Kidney epithelial cell (primary cell): ENCODE measurements around the gene FLT4. TPM values are rescaled to one million over a fixed set of nuclear protein-coding genes. Genes with fewer than 3 reads are reported as not detected.

ENCODE experiments used
- DNase-seq: peaks from one replicate; pipeline ENCODE4 v3.0.0-alpha.2; 2010; ENCODE audit warnings: low read depth
- H3K27me3 ChIP-seq: 2 replicates; pipeline ENCODE4 v1.6.0; 2011; ENCODE audit warnings: low read length; ENCODE audit not compliant: control insufficient read depth, insufficient read depth
- H3K36me3 ChIP-seq: 2 replicates; pipeline ENCODE4 v1.5.1; 2011; ENCODE audit warnings: low read length; ENCODE audit not compliant: control insufficient read depth, insufficient read depth
- H3K4me3 ChIP-seq: 2 replicates; pipeline ENCODE4 v1.5.1; 2011; ENCODE audit warnings: low read depth, mild to moderate bottlenecking, control low read depth, low read length
- total RNA-seq: library from RNA; depleted of rRNA; stranded (reverse); fragments of >200 nt; gene quantifications from 2 replicates; pipeline ENCODE4 v1.2.3, GENCODE V29; 2015
- TF ChIP-seq, protein P1 (sequence below): IDR thresholded peaks from 2 replicates; pipeline ENCODE4 v1.5.1; 2011; ENCODE audit warnings: mild to moderate bottlenecking, moderate library complexity, low read length, control low read depth, inconsistent platforms; ENCODE audit not compliant: insufficient read depth, poor library complexity, severe bottlenecking

Gene FLT4
- total RNA-seq, 1 donor from 2014 or later, result 1.1 TPM

DNA sequence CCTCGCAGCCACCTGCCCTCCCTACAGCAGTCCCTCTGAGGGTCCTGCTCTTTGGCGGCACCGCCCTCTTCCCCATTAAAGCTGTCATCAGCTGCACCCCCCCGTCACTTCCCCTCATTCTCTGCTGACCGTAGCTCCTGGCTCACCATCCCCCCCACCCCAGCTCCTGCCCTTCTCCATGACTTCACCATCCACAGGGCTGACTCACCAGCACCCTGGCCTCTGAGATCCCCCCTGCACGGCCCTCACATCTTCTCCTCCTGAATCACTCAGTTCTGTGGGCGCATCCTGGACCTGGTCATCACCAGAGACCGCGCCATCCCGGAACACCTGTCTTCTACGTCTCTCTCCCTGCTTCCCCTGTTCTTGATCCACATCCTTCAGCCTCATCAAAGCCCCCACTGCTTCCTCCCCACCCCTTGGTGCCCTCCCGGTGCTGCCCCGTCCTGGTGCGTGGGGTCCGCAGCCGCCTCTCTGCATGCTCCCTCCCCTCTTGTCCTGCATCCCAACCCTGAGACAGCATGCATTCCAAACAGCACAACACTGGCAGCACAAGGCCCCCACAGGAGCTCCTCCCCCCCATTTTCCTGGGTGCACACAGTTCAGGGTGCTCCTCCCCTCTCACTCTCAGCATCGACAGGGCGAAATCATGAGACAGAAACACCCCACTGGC lies 12.9 kb downstream of the FLT4 start:
- Histone ChIP-seq H3K27me3 (peaks cover 2% of the 10 kb centered on the region), H3K36me3 (no peaks in the 10 kb centered on the region), H3K4me3 (no peak overlapping the region)
- DNase-seq, result peak; percentile 26
- TF ChIP-seq, protein P1, sequence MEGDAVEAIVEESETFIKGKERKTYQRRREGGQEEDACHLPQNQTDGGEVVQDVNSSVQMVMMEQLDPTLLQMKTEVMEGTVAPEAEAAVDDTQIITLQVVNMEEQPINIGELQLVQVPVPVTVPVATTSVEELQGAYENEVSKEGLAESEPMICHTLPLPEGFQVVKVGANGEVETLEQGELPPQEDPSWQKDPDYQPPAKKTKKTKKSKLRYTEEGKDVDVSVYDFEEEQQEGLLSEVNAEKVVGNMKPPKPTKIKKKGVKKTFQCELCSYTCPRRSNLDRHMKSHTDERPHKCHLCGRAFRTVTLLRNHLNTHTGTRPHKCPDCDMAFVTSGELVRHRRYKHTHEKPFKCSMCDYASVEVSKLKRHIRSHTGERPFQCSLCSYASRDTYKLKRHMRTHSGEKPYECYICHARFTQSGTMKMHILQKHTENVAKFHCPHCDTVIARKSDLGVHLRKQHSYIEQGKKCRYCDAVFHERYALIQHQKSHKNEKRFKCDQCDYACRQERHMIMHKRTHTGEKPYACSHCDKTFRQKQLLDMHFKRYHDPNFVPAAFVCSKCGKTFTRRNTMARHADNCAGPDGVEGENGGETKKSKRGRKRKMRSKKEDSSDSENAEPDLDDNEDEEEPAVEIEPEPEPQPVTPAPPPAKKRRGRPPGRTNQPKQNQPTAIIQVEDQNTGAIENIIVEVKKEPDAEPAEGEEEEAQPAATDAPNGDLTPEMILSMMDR, result no peak

DNA sequence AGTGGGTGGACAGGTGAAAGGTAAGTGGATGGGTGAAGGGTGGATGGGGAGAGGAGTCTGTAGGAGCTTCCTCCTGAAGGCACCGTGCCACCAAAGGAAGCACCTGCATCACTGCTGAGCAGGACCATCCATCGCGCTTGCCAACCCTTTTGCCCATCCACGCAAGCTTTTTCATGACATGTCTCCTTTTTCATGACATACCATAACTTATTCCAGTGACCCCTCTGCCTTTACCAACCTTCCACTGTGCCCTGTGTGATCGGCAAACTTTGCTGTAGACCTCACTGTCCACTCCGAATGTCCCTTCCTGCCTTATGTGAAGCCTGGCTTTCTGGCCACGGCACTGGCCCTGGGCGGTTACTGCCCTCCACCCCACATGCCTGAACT lies 13.4 kb downstream of the FLT4 start:
- no peak for DNase-seq
- H3K36me3 ChIP-seq, result no peaks in the 10 kb centered on the region
- H3K27me3 ChIP-seq, result no peaks in the 10 kb centered on the region
- H3K4me3 ChIP-seq, result no peak overlapping the region
- TF ChIP-seq, protein P1, result no peak

GRCh38 chr5:180633283-180634177 lies 15.9 kb downstream of the FLT4 start:
- DNase-seq, result no peak
- Histone ChIP-seq H3K36me3 (no peaks in the 10 kb centered on the region), H3K4me3 (no peak overlapping the region), H3K27me3 (no peaks in the 10 kb centered on the region)
- TF ChIP-seq, protein P1, result no peak

DNA sequence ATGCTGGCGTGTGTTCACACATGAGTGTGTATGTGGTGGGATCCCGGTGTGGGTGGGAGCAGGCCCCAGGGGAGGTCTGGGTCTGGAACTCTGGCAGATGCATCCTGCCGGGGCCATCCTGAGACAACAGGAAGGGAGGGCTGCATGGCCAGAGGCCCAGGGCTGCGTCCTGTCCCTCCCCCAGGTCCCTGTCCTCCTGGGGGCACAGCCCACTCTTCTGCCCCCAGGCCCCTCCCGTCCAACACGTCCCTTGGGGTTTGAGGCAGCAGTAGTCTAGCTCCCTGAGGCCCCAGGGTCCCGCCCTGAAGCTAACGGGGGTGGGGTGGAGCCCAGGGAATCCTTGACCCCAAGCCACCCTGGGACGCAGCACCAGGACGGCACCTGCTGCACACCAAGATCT lies 16.6 kb downstream of the FLT4 start:
- Histone ChIP-seq H3K4me3 (no peak overlapping the region), H3K36me3 (no peaks in the 10 kb centered on the region), H3K27me3 (no peaks in the 10 kb centered on the region)
- TF ChIP-seq, protein P1, result no peak
- DNase-seq, result no peak

GRCh38 chr5:180631549-180632383 lies 17.6 kb downstream of the FLT4 start:
- TF ChIP-seq, protein P1, result no peak
- DNase-seq, result no peak
- no peaks in the 10 kb centered on the region for H3K36me3 ChIP-seq
- no peaks in the 10 kb centered on the region for H3K27me3 ChIP-seq
- H3K4me3 ChIP-seq, result no peak overlapping the region
